ENCODE results near the gene CLEC18B.

GRCh38 chr16:74465851-74466685, 44.8 kb upstream of the CLEC18B start:
- TF ChIP-seq CTCF (IDR thresholded peaks at IDR 0.05; ENCODE audit: insufficient read depth, low read depth, low read length) (no peak), EZH2 (IDR thresholded peaks at IDR 0.05; ENCODE audit: insufficient read depth, low read length) (no peak)

Data from astrocyte (in vitro differentiated cells and primary cell).